IMR-90 (cell line): ENCODE measurements around the gene LRRC19. TPM values are rescaled to one million over a fixed set of nuclear protein-coding genes. Genes with fewer than 3 reads are reported as not detected.
A peak's percentile ranks its signal among the peaks of the same experiment; 100 is the strongest.

Experiments used
- ATAC-seq: fragments of 200-7000 bp; cut with Tn5 transposase; 2 replicates; pipeline ENCODE4 v1.9.1; 2020; ENCODE audit warnings: low read depth, mild to moderate bottlenecking, moderate library complexity
- BruUV-seq: library from RNA; stranded (reverse); fragments of 400-500 nt; replicated peaks from 2 replicates; lab custom pipeline; 2021; lab: Mats Ljungman, UMichigan
- CTCF ChIA-PET: fragments of 300-600 bp; formaldehyde crosslinking; extraction: SDS; loops from one replicate; lab custom pipeline; 2021; ENCODE audit warnings: antibody characterized with exemption; lab: Yijun Ruan, JAX
- POLR2A ChIA-PET: fragments of 300-600 bp; sonication (Branson Sonifier 250); formaldehyde crosslinking; loops from one replicate; lab custom pipeline; 2022; ENCODE audit warnings: antibody characterized with exemption; ENCODE audit not compliant: unreplicated experiment; lab: Charles Lee
- DNase-seq: peaks from one replicate; pipeline ENCODE4 v3.0.0; 2013
- H2AFZ ChIP-seq: replicated peaks from 2 replicates; pipeline ENCODE3; 2013; ENCODE audit warnings: low read length, mild to moderate bottlenecking; ENCODE audit not compliant: poor library complexity
- H2AK5ac ChIP-seq: 2 replicates; pipeline ENCODE4 v1.6.1; 2013; ENCODE audit warnings: low read depth, low read length, inconsistent platforms
- H2AK9ac ChIP-seq: replicated peaks from 2 replicates; pipeline ENCODE3; 2013; ENCODE audit warnings: mild to moderate bottlenecking, low read depth, low read length, moderate library complexity; ENCODE audit not compliant: poor library complexity
- H2BK120ac ChIP-seq: 2 replicates; pipeline ENCODE4 v1.6.1; 2013; ENCODE audit warnings: low read depth, low read length, inconsistent platforms
- H2BK15ac ChIP-seq: 3 replicates; pipeline ENCODE4 v1.6.1; 2013; ENCODE audit warnings: low read depth, low read length, inconsistent platforms
- H2BK20ac ChIP-seq: 2 replicates; pipeline ENCODE4 v1.6.1; 2013; ENCODE audit warnings: low read depth, mild to moderate bottlenecking, inconsistent platforms, low read length, moderate library complexity
- H2BK5ac ChIP-seq: 2 replicates; pipeline ENCODE4 v1.6.1; 2013; ENCODE audit warnings: mild to moderate bottlenecking, low read depth, low read length, inconsistent platforms; ENCODE audit not compliant: poor library complexity, severe bottlenecking
- H3K14ac ChIP-seq: replicated peaks from 2 replicates; pipeline ENCODE4 v1.6.1; 2013; ENCODE audit warnings: low read depth, low read length, inconsistent platforms
- H3K18ac ChIP-seq: 2 replicates; pipeline ENCODE4 v1.6.1; 2013; ENCODE audit warnings: low read depth, low read length, control low read depth
- H3K23ac ChIP-seq: 2 replicates; pipeline ENCODE4 v1.6.1; 2013; ENCODE audit warnings: low read depth, low read length, inconsistent platforms
- H3K27ac ChIP-seq: 2 replicates; pipeline ENCODE4 v1.5.1; 2013; ENCODE audit warnings: mild to moderate bottlenecking, control low read depth, low read length; ENCODE audit not compliant: insufficient read depth
- H3K27me3 ChIP-seq: 2 replicates; pipeline ENCODE4 v1.6.1; 2013; ENCODE audit warnings: low read length; ENCODE audit not compliant: control insufficient read depth, insufficient read depth
- H3K36me3 ChIP-seq: 2 replicates; pipeline ENCODE4 v1.6.1; 2013; ENCODE audit warnings: low read length, mixed read lengths; ENCODE audit not compliant: control insufficient read depth, insufficient read depth
- H3K4ac ChIP-seq: 2 replicates; pipeline ENCODE4 v1.6.1; 2013; ENCODE audit warnings: low read depth, low read length, inconsistent platforms
- H3K4me1 ChIP-seq: 2 replicates; pipeline ENCODE4 v1.6.1; 2013; ENCODE audit warnings: low read length, mixed read lengths; ENCODE audit not compliant: control insufficient read depth, insufficient read depth
- H3K4me2 ChIP-seq: 2 replicates; pipeline ENCODE4 v1.6.1; 2013; ENCODE audit warnings: low read depth, mild to moderate bottlenecking, control low read depth, low read length, moderate library complexity
- H3K4me3 ChIP-seq: 2 replicates; pipeline ENCODE4 v1.5.1; 2013; ENCODE audit warnings: low read depth, mild to moderate bottlenecking, control low read depth, low read length, moderate library complexity; ENCODE audit not compliant: insufficient read depth
- H3K56ac ChIP-seq: 2 replicates; pipeline ENCODE4 v1.6.1; 2013; ENCODE audit warnings: low read length, inconsistent platforms; ENCODE audit not compliant: insufficient read depth; ENCODE audit errors: extremely low read depth
- H3K79me1 ChIP-seq, 2 experiments: 2 replicates each; pipeline ENCODE4 v1.6.1; 2013; ENCODE audit warnings: low read length in 2 of 2, inconsistent platforms in 1 of 2, low read depth in 1 of 2
- H3K9ac ChIP-seq: 2 replicates; pipeline ENCODE4 v1.6.1; 2013; ENCODE audit warnings: low read depth, low read length, control low read depth
- H3K9me1 ChIP-seq: 2 replicates; pipeline ENCODE4 v1.6.1; 2013; ENCODE audit warnings: low read length, inconsistent platforms; ENCODE audit not compliant: insufficient read depth
- H3K9me3 ChIP-seq: 2 replicates; pipeline ENCODE4 v1.6.1; 2013; ENCODE audit warnings: low read length; ENCODE audit not compliant: control insufficient read depth, insufficient read depth
- H4K20me1 ChIP-seq: 2 replicates; pipeline ENCODE4 v1.6.1; 2013; ENCODE audit warnings: low read length, inconsistent platforms; ENCODE audit not compliant: insufficient read depth
- H4K5ac ChIP-seq: 2 replicates; pipeline ENCODE4 v1.6.1; 2013; ENCODE audit warnings: mild to moderate bottlenecking, low read depth, low read length, control low read depth
- H4K8ac ChIP-seq, 2 experiments: 2 replicates each; pipeline ENCODE4 v1.6.1; 2013; ENCODE audit warnings: low read depth in 2 of 2, low read length in 2 of 2, control low read depth in 1 of 2, inconsistent platforms in 1 of 2
- H4K91ac ChIP-seq: 2 replicates; pipeline ENCODE4 v1.6.1; 2013; ENCODE audit warnings: low read depth, low read length, inconsistent platforms; ENCODE audit not compliant: insufficient read depth
- BHLHE40 ChIP-seq: fragments of 150-350 bp; IDR thresholded peaks from 2 replicates; pipeline ENCODE4 v1.6.1; 2016; ENCODE audit warnings: mild to moderate bottlenecking, low read depth, low read length
- MAFK ChIP-seq: IDR thresholded peaks from 2 replicates; pipeline ENCODE4 v1.6.1; 2012; ENCODE audit warnings: low read depth, low read length, improper control_type of control experiment
- whole genome bisulfite sequencing, 2 experiments: methylation state at CpG; one replicate each; pipeline versions ENCODE4 v1.1.5 to v1.1.7; 2013; ENCODE audit warnings: missing lambda C conversion rate in 2 of 2; ENCODE audit not compliant: insufficient read length in 1 of 2; ENCODE audit errors: extremely low coverage in 2 of 2; 5-methylcytosine and 5-hydroxymethylcytosine counted together
- dilution Hi-C: fragments of 300-500 bp; cut with HindIII; formaldehyde crosslinking; loops from one replicate; pipeline ENCODE4 v1.14.3; 2018; ENCODE audit warnings: low sequenced_read_pairs; ENCODE audit not compliant: unreplicated experiment
- in situ Hi-C: fragments of 300-500 bp; cut with MboI; formaldehyde crosslinking; loops from 3 replicates; pipeline ENCODE4 v1.14.3; 2019; ENCODE audit warnings: low sequenced_read_pairs, inconsistent platforms, mixed read lengths
- intact Hi-C: fragments of 100-400 bp; cut with micrococcal nuclease; formaldehyde crosslinking; loops from 2 replicates; pipeline ENCODE4 v1.10.0; 2022
- polyA plus RNA-seq, 3 experiments: library from polyadenylated mRNA; depleted of rRNA; stranded (reverse); fragments of >200 nt; gene quantifications; 2 replicates each; pipeline ENCODE4 v1.2.3, GENCODE V29; 2012; ENCODE audit warnings: low replicate concordance in 1 of 3
- total RNA-seq: library from RNA; depleted of rRNA; stranded (reverse); fragments of >200 nt; gene quantifications from 2 replicates; pipeline ENCODE4 v1.2.3, GENCODE V29; 2012

Gene LRRC19
- total and polyA plus RNA-seq, 2 of the 4 experiments (the other 2 are of a cell fraction) = not detected

DNA sequence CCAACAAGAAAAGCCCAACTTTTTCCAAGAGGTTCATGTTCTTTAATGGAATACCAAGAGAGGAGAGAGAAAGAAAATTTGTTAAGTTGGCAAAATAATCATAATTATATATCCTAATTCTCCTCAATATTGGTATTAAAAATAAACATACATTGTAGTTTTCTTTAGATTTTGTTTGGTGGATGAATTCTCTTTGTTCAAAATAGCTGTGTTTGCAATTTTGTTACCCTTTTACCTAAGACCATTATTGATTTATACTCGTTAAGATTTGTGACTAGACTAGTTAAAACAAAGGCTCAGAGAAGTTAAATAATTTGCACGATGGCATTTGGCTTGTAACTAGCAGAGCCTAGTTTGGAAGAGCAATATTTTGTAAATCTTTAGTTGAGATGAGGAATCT is 9.7 kb downstream of the LRRC19 start:
- H4K8ac ChIP-seq = no peak overlapping the region
- in situ Hi-C loops = loop anchor here (25.0 kb wide), 1 partner anchor 259 kb away; no protein-coding TSS in a partner anchor
- H3K9me3 ChIP-seq = no peaks in the 10 kb centered on the region
- H3K27ac ChIP-seq = no peak overlapping the region
- intact Hi-C loops = no loop called here
- H2AK9ac ChIP-seq = no peak overlapping the region
- H2AFZ ChIP-seq = no peak overlapping the region
- no peak overlapping the region for H4K5ac ChIP-seq
- WGBS, 2 experiments = no CpG with 5 or more reads among the region's 2 CpGs
- dilution Hi-C loops = no loop called here
- no peak overlapping the region for H2AK5ac ChIP-seq
- H3K18ac ChIP-seq = no peak overlapping the region
- H3K27me3 ChIP-seq = no peaks in the 10 kb centered on the region
- no peak overlapping the region for H3K14ac ChIP-seq
- 0 out of 2 replicates have a peak, but pooled peaks cover 1% of the 10 kb centered on the region for H3K36me3 ChIP-seq
- H3K79me1 ChIP-seq = no peaks in the 10 kb centered on the region
- H2BK20ac ChIP-seq = no peak overlapping the region
- no peak for ATAC-seq
- peak; percentile 82 for TF ChIP-seq MAFK
- TF ChIP-seq BHLHE40 = no peak
- no peaks in the 10 kb centered on the region for H4K20me1 ChIP-seq
- H3K9ac ChIP-seq = no peak overlapping the region
- no peaks in the 10 kb centered on the region for H3K4me1 ChIP-seq
- DNase-seq = no peak
- POLR2A ChIA-PET = no interaction called here
- H4K91ac ChIP-seq = no peak overlapping the region
- H2BK15ac ChIP-seq = no peak overlapping the region
- H3K4me2 ChIP-seq = no peak overlapping the region
- no peak overlapping the region for H3K4me3 ChIP-seq
- CTCF ChIA-PET = interaction anchor here (0.6 to 0.7 kb wide), 2 partner anchors 14 to 569 kb away, joined by 3 to 5 read pairs; no protein-coding TSS in a partner anchor
- no peak overlapping the region for H3K56ac ChIP-seq
- no TSS peak for BruUV-seq
- H3K9me1 ChIP-seq = no peaks in the 10 kb centered on the region
- no peak overlapping the region for H3K4ac ChIP-seq
- no peak overlapping the region for H2BK120ac ChIP-seq
- H2BK5ac ChIP-seq = no peak overlapping the region
- no peak overlapping the region for H3K23ac ChIP-seq
